ENCODE measurements around the gene CACNG8.
A peak's percentile ranks its signal among the peaks of the same experiment; 100 is the strongest.

CACNG8 gene

GRCh38 chr19:53965091-53965490 is 2.4 kb downstream of the CACNG8 start:
- DNase-seq = no peak

- no peak for DNase-seq
Observed at GRCh38 chr19:53966931-53967330, 4.2 kb downstream of the CACNG8 start.

- no peak for DNase-seq
Observed at GRCh38 chr19:53969366-53969765, 6.6 kb downstream of the CACNG8 start.

GRCh38 chr19:53971673-53972072 is 8.9 kb downstream of the CACNG8 start:
- DNase-seq = no peak

GRCh38 chr19:53977429-53977990 is 14.8 kb downstream of the CACNG8 start:
- peak; percentile 68 for DNase-seq

GRCh38 chr19:53977991-53978731 is 15.4 kb downstream of the CACNG8 start:
- DNase-seq = no peak

GRCh38 chr19:53978975-53979801 is 16.5 kb downstream of the CACNG8 start:
- DNase-seq = no peak

- no peak for DNase-seq
Observed at GRCh38 chr19:53980539-53981375, 18.0 kb downstream of the CACNG8 start.

- DNase-seq = no peak
Observed at GRCh38 chr19:53981376-53981951, 18.7 kb downstream of the CACNG8 start.

GRCh38 chr19:53982001-53982451 is 19.3 kb downstream of the CACNG8 start:
- DNase-seq = no peak

GRCh38 chr19:53982611-53983010 is 19.9 kb downstream of the CACNG8 start:
- no peak for DNase-seq

- DNase-seq = no peak
Observed at GRCh38 chr19:53983457-53984289, 20.9 kb downstream of the CACNG8 start.

GRCh38 chr19:53985863-53986262 is 23.1 kb downstream of the CACNG8 start:
- DNase-seq = no peak

GRCh38 chr19:53988981-53989380 is 26.2 kb downstream of the CACNG8 start:
- no peak for DNase-seq

GRCh38 chr19:53989600-53990533 is 27.1 kb downstream of the CACNG8 start:
- DNase-seq = peak; percentile 17

GRCh38 chr19:53991224-53992113 is 28.7 kb downstream of the CACNG8 start, which contains the start of gene CACNG6:
CACNG6 (plus strand) TSS chr19:53991637; CDS start chr19:53992878, 1,241 bp downstream.
- DNase-seq = no peak

- DNase-seq = no peak
Observed at GRCh38 chr19:53992211-53992610, 29.5 kb downstream of the CACNG8 start.

GRCh38 chr19:53992815-53993214 is 30.1 kb downstream of the CACNG8 start:
- no peak for DNase-seq

- no peak for DNase-seq
Observed at GRCh38 chr19:53993448-53993847, 30.7 kb downstream of the CACNG8 start.
